HEK293 (cell line): ENCODE results near the gene CCDC141.

ENCODE experiments used
- CTCF ChIP-seq: fragments of 450-650 bp; formaldehyde crosslinking; IDR thresholded peaks from 2 replicates; pipeline ENCODE4 v1.5.1; 2016; ENCODE audit warnings: missing biosample characterization, missing genetic modification characterization
- REST ChIP-seq: fragments of 450-650 bp; formaldehyde crosslinking; IDR thresholded peaks from 2 replicates; pipeline ENCODE4 v1.5.1; 2016; ENCODE audit warnings: missing biosample characterization, missing genetic modification characterization
- ZNF350 ChIP-seq: fragments of 450-650 bp; formaldehyde crosslinking; IDR thresholded peaks from 2 replicates; pipeline ENCODE4 v1.5.0; 2017; ENCODE audit warnings: missing biosample characterization, mild to moderate bottlenecking, missing genetic modification characterization
- ZNF692 ChIP-seq: fragments of 450-650 bp; formaldehyde crosslinking; IDR thresholded peaks from 2 replicates; pipeline ENCODE4 v1.5.1; 2016; ENCODE audit warnings: missing biosample characterization, missing genetic modification characterization

- TF ChIP-seq ZNF350 = no peak
- no peak for TF ChIP-seq REST (tag by site-specific recombination)
- TF ChIP-seq CTCF = no peak
- TF ChIP-seq ZNF692 (tag by site-specific recombination) = no peak
Observed at GRCh38 chr2:178949151-178949550, 100.8 kb downstream of the CCDC141 start.
